Measurements from ENCODE around the gene DPP4.

GRCh38 chr2:161965994-161966393, 108.0 kb downstream of the DPP4 start:
- TF ChIP-seq CTCF (IDR thresholded peaks at IDR 0.05) (no peak), POLR2A (IDR thresholded peaks at IDR 0.05) (no peak)
